ENCODE measurements around the gene LARP7. TPM values are rescaled to one million over a fixed set of nuclear protein-coding genes. Genes with fewer than 3 reads are reported as not detected.

The LARP7 gene
- total RNA-seq, 1 experiment from 2014 or later = 39.5 TPM

DNA sequence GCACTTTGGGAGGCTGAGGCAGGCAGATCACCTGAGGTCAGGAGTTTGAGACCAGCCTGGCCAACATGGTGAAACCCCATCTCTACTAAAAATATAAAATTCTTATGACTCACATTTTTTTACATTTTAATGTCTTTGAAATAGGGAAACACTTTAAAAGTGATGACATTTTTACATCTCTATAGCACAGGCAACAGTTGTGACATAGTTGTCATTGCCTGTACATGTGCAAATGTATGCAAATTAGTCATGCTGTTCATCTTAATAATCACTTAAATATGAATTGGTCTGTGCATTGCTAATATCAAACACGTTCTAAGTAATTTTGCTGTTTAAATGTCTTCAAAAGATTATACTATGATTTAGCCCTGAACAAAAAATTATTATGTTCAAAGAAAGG, 42.0 kb upstream of the LARP7 start:
- Histone ChIP-seq H3K4me3 (replicated peaks in 1 of 2; ENCODE audit: low read depth in 1 of 2, low read length in 2 of 2) (no peak overlapping the region), H2AFZ (ENCODE audit: low read depth, low read length, poor library complexity, severe bottlenecking) (no peak overlapping the region), H3K4me2 (ENCODE audit: low read length) (no peak overlapping the region), H3K27ac (ENCODE audit: low read depth, low read length) (no peak overlapping the region), H3K36me3 (ENCODE audit: control insufficient read depth in 1 of 2, insufficient read depth in 2 of 2, low read length in 2 of 2) (no peaks in the 10 kb centered on the region), H3K9me3 (ENCODE audit: control insufficient read depth in 1 of 2, insufficient read depth in 1 of 2, low read depth in 1 of 2, low read length in 2 of 2) (no peaks in the 10 kb centered on the region), H4K20me1 (ENCODE audit: insufficient read depth) (no peaks in the 10 kb centered on the region), H3K27me3 (ENCODE audit: insufficient read depth, low read length) (no peaks in the 10 kb centered on the region), H3K9ac (ENCODE audit: low read length) (no peak overlapping the region), H3K4me1 (ENCODE audit: control insufficient read depth in 1 of 2, insufficient read depth in 2 of 2, low read length in 2 of 2) (peaks cover 0 to 2% of the 10 kb centered on the region in 2 experiments; a peak in 1 of 4 replicates), H3K79me2 (ENCODE audit: insufficient read depth, low read length) (no peaks in the 10 kb centered on the region), H3K9me2 (ENCODE audit: insufficient read depth) (no peaks in the 10 kb centered on the region)
- intact Hi-C loops (cut with micrococcal nuclease) = no loop called here
- ChIA-PET POLR2A (no interaction called here), RAD21 (ENCODE audit: low non-redundant PET in 1 of 2, low total read pairs in 2 of 2, uncharacterized antibody in 2 of 2, unreplicated experiment in 2 of 2) (no interaction called here), CTCF (no interaction called here)
- TF ChIP-seq JUND (IDR thresholded peaks at IDR 0.05) = no peak
- TF ChIP-seq CEBPB (IDR thresholded peaks at IDR 0.05; ENCODE audit: low read depth) = no peak
- no peak for TF ChIP-seq ELF1 (IDR thresholded peaks at IDR 0.05; ENCODE audit: borderline replicate concordance, low read depth)
- TF ChIP-seq RAD21 (IDR thresholded peaks at IDR 0.05; ENCODE audit: low read depth) = no peak
- TF ChIP-seq CBX3 (IDR thresholded peaks at IDR 0.05; ENCODE audit: low read depth) = no peak
- TF ChIP-seq POLR2A (IDR thresholded peaks at IDR 0.05; ENCODE audit: borderline replicate concordance, extremely low read depth, insufficient read depth, insufficient read length) = no peak
- TF ChIP-seq SRF (IDR thresholded peaks at IDR 0.05; ENCODE audit: low read depth) = no peak
- TF ChIP-seq, protein P1, sequence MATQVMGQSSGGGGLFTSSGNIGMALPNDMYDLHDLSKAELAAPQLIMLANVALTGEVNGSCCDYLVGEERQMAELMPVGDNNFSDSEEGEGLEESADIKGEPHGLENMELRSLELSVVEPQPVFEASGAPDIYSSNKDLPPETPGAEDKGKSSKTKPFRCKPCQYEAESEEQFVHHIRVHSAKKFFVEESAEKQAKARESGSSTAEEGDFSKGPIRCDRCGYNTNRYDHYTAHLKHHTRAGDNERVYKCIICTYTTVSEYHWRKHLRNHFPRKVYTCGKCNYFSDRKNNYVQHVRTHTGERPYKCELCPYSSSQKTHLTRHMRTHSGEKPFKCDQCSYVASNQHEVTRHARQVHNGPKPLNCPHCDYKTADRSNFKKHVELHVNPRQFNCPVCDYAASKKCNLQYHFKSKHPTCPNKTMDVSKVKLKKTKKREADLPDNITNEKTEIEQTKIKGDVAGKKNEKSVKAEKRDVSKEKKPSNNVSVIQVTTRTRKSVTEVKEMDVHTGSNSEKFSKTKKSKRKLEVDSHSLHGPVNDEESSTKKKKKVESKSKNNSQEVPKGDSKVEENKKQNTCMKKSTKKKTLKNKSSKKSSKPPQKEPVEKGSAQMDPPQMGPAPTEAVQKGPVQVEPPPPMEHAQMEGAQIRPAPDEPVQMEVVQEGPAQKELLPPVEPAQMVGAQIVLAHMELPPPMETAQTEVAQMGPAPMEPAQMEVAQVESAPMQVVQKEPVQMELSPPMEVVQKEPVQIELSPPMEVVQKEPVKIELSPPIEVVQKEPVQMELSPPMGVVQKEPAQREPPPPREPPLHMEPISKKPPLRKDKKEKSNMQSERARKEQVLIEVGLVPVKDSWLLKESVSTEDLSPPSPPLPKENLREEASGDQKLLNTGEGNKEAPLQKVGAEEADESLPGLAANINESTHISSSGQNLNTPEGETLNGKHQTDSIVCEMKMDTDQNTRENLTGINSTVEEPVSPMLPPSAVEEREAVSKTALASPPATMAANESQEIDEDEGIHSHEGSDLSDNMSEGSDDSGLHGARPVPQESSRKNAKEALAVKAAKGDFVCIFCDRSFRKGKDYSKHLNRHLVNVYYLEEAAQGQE (IDR thresholded peaks at IDR 0.05; ENCODE audit: low read depth) = no peak
- ATAC-seq (no peak), DNase-seq (ENCODE audit: low read depth, low spot score) (no peak)
- no TSS peak for BruUV-seq (replicated peaks)
